Glomerular visceral epithelial cell (primary cell): ENCODE measurements around the gene SLC6A3.

Source experiments
- DNase-seq: peaks from one replicate; pipeline ENCODE4 v3.0.0-alpha.2; 2016; ENCODE audit errors: extremely low spot score

The SLC6A3 gene

GRCh38 chr5:1406681-1407640 is 38.3 kb downstream of the SLC6A3 start:
- no peak for DNase-seq

- DNase-seq, result no peak
Observed at GRCh38 chr5:1405539-1406530, 39.4 kb downstream of the SLC6A3 start.

GRCh38 chr5:1405121-1405520 is 40.1 kb downstream of the SLC6A3 start:
- DNase-seq, result no peak

GRCh38 chr5:1404062-1404461 is 41.2 kb downstream of the SLC6A3 start:
- no peak for DNase-seq

GRCh38 chr5:1402611-1403255 is 42.5 kb downstream of the SLC6A3 start:
- no peak for DNase-seq

- DNase-seq, result no peak
Observed at GRCh38 chr5:1401536-1402138, 43.6 kb downstream of the SLC6A3 start.

- no peak for DNase-seq
Observed at GRCh38 chr5:1400936-1401335, 44.3 kb downstream of the SLC6A3 start.

- no peak for DNase-seq
Observed at GRCh38 chr5:1400211-1400855, 44.9 kb downstream of the SLC6A3 start.

GRCh38 chr5:1399737-1400136 is 45.5 kb downstream of the SLC6A3 start:
- DNase-seq, result no peak

GRCh38 chr5:1396293-1396816 is 48.9 kb downstream of the SLC6A3 start:
- DNase-seq, result no peak

GRCh38 chr5:1394881-1395860 is 50.1 kb downstream of the SLC6A3 start:
- no peak for DNase-seq

GRCh38 chr5:1393571-1394501 is 51.4 kb downstream of the SLC6A3 start:
- no peak for DNase-seq

- no peak for DNase-seq
Observed at GRCh38 chr5:1392801-1393565, 52.3 kb downstream of the SLC6A3 start.

GRCh38 chr5:1392261-1392660 is 53.0 kb downstream of the SLC6A3 start:
- DNase-seq, result no peak

- DNase-seq, result no peak
Observed at GRCh38 chr5:1391691-1392090, 53.5 kb downstream of the SLC6A3 start.

GRCh38 chr5:1390861-1391600 is 54.2 kb downstream of the SLC6A3 start:
- DNase-seq, result no peak

GRCh38 chr5:1390333-1390732 is 54.9 kb downstream of the SLC6A3 start:
- DNase-seq, result no peak
